Endodermal cell (in vitro differentiated cells): ENCODE measurements around the gene CCDC112. TPM values are rescaled to one million over a fixed set of nuclear protein-coding genes. Genes with fewer than 3 reads are reported as not detected.

Experiments
- DNase-seq: peaks from one replicate; pipeline ENCODE4 v3.0.0-alpha.2; 2017
- H3K27ac ChIP-seq: 2 replicates; pipeline ENCODE4 v1.5.1; 2013; ENCODE audit warnings: mild to moderate bottlenecking, low read depth, low read length, moderate library complexity
- H3K27me3 ChIP-seq: 2 replicates; pipeline ENCODE4 v1.6.1; 2013; ENCODE audit warnings: mild to moderate bottlenecking, low read length, moderate library complexity; ENCODE audit not compliant: insufficient read depth, control insufficient read depth, poor library complexity, severe bottlenecking
- H3K36me3 ChIP-seq: 2 replicates; pipeline ENCODE4 v1.7.0; 2013; ENCODE audit warnings: mild to moderate bottlenecking, low read length, moderate library complexity; ENCODE audit not compliant: control insufficient read depth, insufficient read depth
- H3K4me1 ChIP-seq: one replicate; pipeline ENCODE4 v1.7.0; 2013; ENCODE audit warnings: low read length; ENCODE audit not compliant: control insufficient read depth, insufficient read depth
- H3K4me3 ChIP-seq: 2 replicates; pipeline ENCODE4 v1.5.1; 2013; ENCODE audit warnings: mild to moderate bottlenecking, low read length, moderate library complexity
- H3K9ac ChIP-seq: 2 replicates; pipeline ENCODE4 v1.6.1; 2013; ENCODE audit warnings: mild to moderate bottlenecking, low read length, moderate library complexity; ENCODE audit not compliant: poor library complexity, severe bottlenecking; ENCODE audit errors: extremely low read depth
- H3K9me3 ChIP-seq: 2 replicates; pipeline ENCODE4 v1.6.1; 2013; ENCODE audit warnings: mild to moderate bottlenecking, low read length, moderate library complexity; ENCODE audit not compliant: control insufficient read depth
- H3K27ac Mint-ChIP-seq: 2 replicates; pipeline ENCODE4 v1.8.0; 2020; ENCODE audit warnings: mixed read lengths
- H3K27me3 Mint-ChIP-seq: 2 replicates; pipeline ENCODE4 v1.8.0; 2021; ENCODE audit warnings: mild to moderate bottlenecking, mixed read lengths; ENCODE audit not compliant: insufficient read depth
- H3K36me3 Mint-ChIP-seq: 2 replicates; pipeline ENCODE4 v1.8.0; 2020; ENCODE audit warnings: low read depth, mixed read lengths
- H3K4me1 Mint-ChIP-seq: 2 replicates; pipeline ENCODE4 v1.8.0; 2020; ENCODE audit warnings: mixed read lengths
- H3K4me3 Mint-ChIP-seq: 2 replicates; pipeline ENCODE4 v1.8.0; 2020; ENCODE audit warnings: mild to moderate bottlenecking, moderate library complexity, mixed read lengths
- H3K9me3 Mint-ChIP-seq: 2 replicates; pipeline ENCODE4 v1.8.0; 2020; ENCODE audit warnings: mild to moderate bottlenecking, mixed read lengths
- CTCF ChIP-seq: fragments of 200-600 bp; sonication (generic); conservative IDR thresholded peaks from 2 replicates; pipeline ENCODE4 v1.5.0; 2021; ENCODE audit warnings: antibody characterized with exemption, mild to moderate bottlenecking
- WGBS, 2 experiments: methylation state at CpG; one replicate each; pipeline versions ENCODE4 v1.1.5 to v1.1.7; 2013; ENCODE audit warnings: missing lambda C conversion rate in 2 of 2, mixed read lengths in 1 of 2; ENCODE audit not compliant: insufficient coverage in 1 of 2, insufficient read length in 1 of 2; 5-methylcytosine and 5-hydroxymethylcytosine counted together
- total RNA-seq, 2 donors: library from RNA; stranded (reverse); fragmentation: NEBNext Ultra II Directional in 1 of 2; extraction: Animal tissue kit (Norgen Biotek cat#: 25700) in 1 of 2; gene quantifications; 2 replicates in 1 of 2; 3 replicates in 1 of 2; pipeline ENCODE4 v1.2.1, GENCODE V29; 2021

Gene CCDC112
- total RNA-seq, 2 donors from 2014 or later, result 6.8 to 7.3 TPM

DNA sequence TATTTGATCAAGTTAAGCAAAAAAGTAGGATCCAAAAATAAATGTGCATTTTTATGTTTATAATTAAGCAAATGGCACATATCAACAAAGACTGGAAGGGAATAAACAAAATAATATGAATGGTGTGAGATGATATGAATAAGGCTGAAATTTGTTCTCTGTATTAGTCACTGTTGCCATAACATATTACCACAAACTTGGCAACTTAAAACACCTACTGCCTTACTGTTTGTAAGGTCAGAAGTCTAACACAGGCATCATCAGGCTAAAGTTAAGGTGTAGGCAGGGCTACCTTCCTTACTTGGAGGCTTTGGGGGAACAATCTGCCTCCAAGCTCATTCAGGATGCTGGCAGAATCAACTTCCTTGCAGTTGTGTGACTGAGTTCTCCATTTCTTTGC is 53.0 kb downstream of the CCDC112 start:
- TF ChIP-seq CTCF, result no peak
- Mint-ChIP-seq H3K27ac (no peak overlapping the region), H3K9me3 (no peaks in the 10 kb centered on the region), H3K4me1 (peaks cover 1% of the 10 kb centered on the region), H3K4me3 (no peak overlapping the region), H3K36me3 (peaks cover 10% of the 10 kb centered on the region), H3K27me3 (no peaks in the 10 kb centered on the region)
- Histone ChIP-seq H3K27ac (no peak overlapping the region), H3K4me1 (no peaks in the 10 kb centered on the region), H3K27me3 (no peaks in the 10 kb centered on the region), H3K36me3 (peaks cover 21% of the 10 kb centered on the region), H3K9ac (no peak overlapping the region), H3K4me3 (no peak overlapping the region), H3K9me3 (no peaks in the 10 kb centered on the region)
- no peak for DNase-seq

- Histone ChIP-seq H3K9me3 (no peaks in the 10 kb centered on the region), H3K4me3 (no peak overlapping the region), H3K36me3 (peaks cover 17% of the 10 kb centered on the region), H3K27me3 (no peaks in the 10 kb centered on the region), H3K27ac (no peak overlapping the region), H3K9ac (no peak overlapping the region), H3K4me1 (no peaks in the 10 kb centered on the region)
- Mint-ChIP-seq H3K9me3 (no peaks in the 10 kb centered on the region), H3K27ac (no peak overlapping the region), H3K36me3 (peaks cover 10% of the 10 kb centered on the region), H3K4me3 (no peak overlapping the region), H3K4me1 (peaks cover 9% of the 10 kb centered on the region), H3K27me3 (no peaks in the 10 kb centered on the region)
- WGBS, 2 experiments, result 87 to 94% methylated on average over 3 to 4 of the region's 4 CpGs
- DNase-seq, result no peak
- no peak for TF ChIP-seq CTCF
Measured at GRCh38 chr5:115241881-115242642, 54.4 kb downstream of the CCDC112 start.

DNA sequence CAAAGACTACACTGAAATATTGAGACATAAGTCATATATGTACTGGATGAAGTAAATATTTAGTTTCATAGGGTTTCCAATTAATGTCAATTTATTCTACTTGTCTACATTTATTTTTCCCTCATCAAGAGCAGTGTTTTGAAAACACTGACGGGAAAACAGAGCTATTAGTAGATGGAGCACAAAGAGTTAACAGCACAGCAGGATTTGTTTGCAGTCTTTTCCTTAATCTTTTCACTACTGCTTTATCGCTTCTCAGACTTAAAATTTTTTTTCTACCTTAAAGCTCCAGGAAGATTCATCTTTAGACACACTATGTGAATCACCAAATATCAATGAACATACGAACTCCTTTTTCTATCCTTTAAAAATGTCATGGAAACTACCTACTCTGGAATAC is 59.4 kb downstream of the CCDC112 start:
- peaks cover 16% of the 10 kb centered on the region for H3K36me3 Mint-ChIP-seq
- peaks cover 23% of the 10 kb centered on the region for H3K4me1 Mint-ChIP-seq
- Histone ChIP-seq H3K9ac (no peak overlapping the region), H3K4me3 (peak overlapping the region; percentile 26), H3K4me1 (peaks cover 2% of the 10 kb centered on the region), H3K27ac (no peak overlapping the region), H3K36me3 (peaks cover 34% of the 10 kb centered on the region), H3K9me3 (no peaks in the 10 kb centered on the region), H3K27me3 (no peaks in the 10 kb centered on the region)
- no peak for DNase-seq
- H3K27me3 Mint-ChIP-seq, result no peaks in the 10 kb centered on the region
- peak overlapping the region; percentile 4 for H3K4me3 Mint-ChIP-seq
- H3K9me3 Mint-ChIP-seq, result no peaks in the 10 kb centered on the region
- WGBS, 2 experiments, result 50 to 62% methylated on average over 2 to 3 of the region's 3 CpGs
- H3K27ac Mint-ChIP-seq, result no peak overlapping the region
- TF ChIP-seq CTCF, result no peak
